IPS-20b (cell line): ENCODE data around the gene PPM1N.

ENCODE experiments used
- H3K27ac ChIP-seq: one replicate; pipeline ENCODE4 v1.5.1; 2013; ENCODE audit warnings: low read length
- H3K27me3 ChIP-seq: 2 replicates; pipeline ENCODE4 v1.6.1; 2013; ENCODE audit warnings: mild to moderate bottlenecking, low read length, inconsistent platforms; ENCODE audit not compliant: insufficient read depth
- H3K36me3 ChIP-seq: 2 replicates; pipeline ENCODE4 v1.6.1; 2013; ENCODE audit warnings: low read depth, mild to moderate bottlenecking, inconsistent platforms, low read length, moderate library complexity; ENCODE audit not compliant: insufficient read depth
- H3K4me1 ChIP-seq: 2 replicates; pipeline ENCODE4 v1.6.1; 2013; ENCODE audit warnings: mild to moderate bottlenecking, control low read depth, inconsistent platforms, low read length, moderate library complexity; ENCODE audit not compliant: insufficient read depth
- H3K4me3 ChIP-seq: 2 replicates; pipeline ENCODE4 v1.5.1; 2013; ENCODE audit warnings: mild to moderate bottlenecking, low read length, inconsistent platforms
- H3K9ac ChIP-seq: 2 replicates; pipeline ENCODE4 v1.6.1; 2013; ENCODE audit warnings: low read depth, mild to moderate bottlenecking, inconsistent platforms, low read length, moderate library complexity
- H3K9me3 ChIP-seq: 2 replicates; pipeline ENCODE4 v1.6.1; 2013; ENCODE audit warnings: mild to moderate bottlenecking, low read depth, low read length, inconsistent platforms; ENCODE audit not compliant: insufficient read depth

The PPM1N gene

GRCh38 chr19:45515807-45516401 is 17.7 kb downstream of the PPM1N start:
- H3K4me3 ChIP-seq: no peak overlapping the region
- no peaks in the 10 kb centered on the region for H3K27me3 ChIP-seq
- no peaks in the 10 kb centered on the region; the same call in 1 of the 2 replicates for H3K4me1 ChIP-seq
- H3K36me3 ChIP-seq: peaks cover 41% of the 10 kb centered on the region
- H3K9me3 ChIP-seq: no peaks in the 10 kb centered on the region
- H3K9ac ChIP-seq: no peak overlapping the region
- no peak overlapping the region for H3K27ac ChIP-seq

GRCh38 chr19:45517238-45517637 is 19.0 kb downstream of the PPM1N start:
- H3K9ac ChIP-seq: no peak overlapping the region
- H3K36me3 ChIP-seq: peaks cover 42% of the 10 kb centered on the region
- H3K27ac ChIP-seq: no peak overlapping the region
- no peaks in the 10 kb centered on the region for H3K9me3 ChIP-seq
- no peaks in the 10 kb centered on the region for H3K27me3 ChIP-seq
- H3K4me1 ChIP-seq: no peaks in the 10 kb centered on the region; the same call in 1 of the 2 replicates
- no peak overlapping the region for H3K4me3 ChIP-seq

GRCh38 chr19:45517641-45518468 is 19.6 kb downstream of the PPM1N start:
- H3K4me1 ChIP-seq: no peaks in the 10 kb centered on the region; the same call in 1 of the 2 replicates
- peaks cover 47% of the 10 kb centered on the region for H3K36me3 ChIP-seq
- H3K9ac ChIP-seq: no peak overlapping the region
- H3K9me3 ChIP-seq: no peaks in the 10 kb centered on the region
- H3K4me3 ChIP-seq: no peak overlapping the region
- H3K27me3 ChIP-seq: no peaks in the 10 kb centered on the region
- H3K27ac ChIP-seq: no peak overlapping the region

- H3K27me3 ChIP-seq: no peaks in the 10 kb centered on the region
- H3K36me3 ChIP-seq: peaks cover 50% of the 10 kb centered on the region
- no peaks in the 10 kb centered on the region; the same call in 1 of the 2 replicates for H3K4me1 ChIP-seq
- H3K4me3 ChIP-seq: no peak overlapping the region
- no peaks in the 10 kb centered on the region for H3K9me3 ChIP-seq
- no peak overlapping the region for H3K27ac ChIP-seq
- H3K9ac ChIP-seq: no peak overlapping the region
Measured at GRCh38 chr19:45518469-45518826, 20.2 kb downstream of the PPM1N start.

GRCh38 chr19:45522010-45522941 is 24.0 kb downstream of the PPM1N start:
- Histone ChIP-seq H3K27me3 (no peaks in the 10 kb centered on the region), H3K27ac (no peak overlapping the region), H3K36me3 (peaks cover 74% of the 10 kb centered on the region), H3K4me1 (no peaks in the 10 kb centered on the region), H3K9me3 (no peaks in the 10 kb centered on the region), H3K4me3 (no peak overlapping the region), H3K9ac (no peak overlapping the region)

GRCh38 chr19:45523642-45524256 is 25.5 kb downstream of the PPM1N start:
- Histone ChIP-seq H3K27me3 (no peaks in the 10 kb centered on the region), H3K9ac (no peak overlapping the region), H3K4me1 (peaks cover 8% of the 10 kb centered on the region), H3K9me3 (no peaks in the 10 kb centered on the region), H3K36me3 (peaks cover 65% of the 10 kb centered on the region), H3K4me3 (no peak overlapping the region), H3K27ac (no peak overlapping the region)

GRCh38 chr19:45524575-45525129 is 26.4 kb downstream of the PPM1N start:
- no peak overlapping the region for H3K9ac ChIP-seq
- peaks cover 8% of the 10 kb centered on the region for H3K4me1 ChIP-seq
- peaks cover 6% of the 10 kb centered on the region; the same call in 1 of the 2 replicates for H3K27me3 ChIP-seq
- H3K4me3 ChIP-seq: no peak overlapping the region
- H3K36me3 ChIP-seq: peaks cover 59% of the 10 kb centered on the region
- no peaks in the 10 kb centered on the region for H3K9me3 ChIP-seq
- H3K27ac ChIP-seq: no peak overlapping the region

- peaks cover 14% of the 10 kb centered on the region for H3K27me3 ChIP-seq
- no peak overlapping the region for H3K4me3 ChIP-seq
- H3K27ac ChIP-seq: no peak overlapping the region
- peaks cover 47% of the 10 kb centered on the region for H3K36me3 ChIP-seq
- H3K9ac ChIP-seq: no peak overlapping the region
- no peaks in the 10 kb centered on the region for H3K9me3 ChIP-seq
- peaks cover 8% of the 10 kb centered on the region for H3K4me1 ChIP-seq
Measured at GRCh38 chr19:45526143-45526542, 27.9 kb downstream of the PPM1N start.

- Histone ChIP-seq H3K36me3 (peaks cover 43% of the 10 kb centered on the region), H3K4me1 (peaks cover 8% of the 10 kb centered on the region), H3K9ac (no peak overlapping the region), H3K4me3 (no peak overlapping the region), H3K9me3 (peaks cover 3% of the 10 kb centered on the region; the same call in 1 of the 2 replicates), H3K27me3 (peaks cover 14% of the 10 kb centered on the region), H3K27ac (no peak overlapping the region)
Measured at GRCh38 chr19:45526971-45527370, 28.7 kb downstream of the PPM1N start.

GRCh38 chr19:45527731-45528130 is 29.5 kb downstream of the PPM1N start:
- Histone ChIP-seq H3K27me3 (peaks cover 14% of the 10 kb centered on the region), H3K9ac (peak overlapping the region; percentile 22; the same call in 1 of the 2 replicates), H3K36me3 (peaks cover 39% of the 10 kb centered on the region), H3K4me1 (peaks cover 8% of the 10 kb centered on the region), H3K27ac (no peak overlapping the region), H3K9me3 (peaks cover 4% of the 10 kb centered on the region; the same call in 1 of the 2 replicates), H3K4me3 (peak overlapping the region; percentile 75)
